ENCODE data around the gene SOD3. TPM values are rescaled to one million over a fixed set of nuclear protein-coding genes. Genes with fewer than 3 reads are reported as not detected.

Gene SOD3
- total and polyA plus RNA-seq, 2 donors from 2014 or later: 111 to 193 TPM

- H3K4me3 ChIP-seq (ENCODE audit: low read length in 3 of 3): peak overlapping the region; percentile 13 to 70 (median 36)
- H3K36me3 ChIP-seq (ENCODE audit: control insufficient read depth in 2 of 3, insufficient read depth in 3 of 3, low read length in 3 of 3): no peaks in the 10 kb centered on the region
- H3K27ac ChIP-seq (ENCODE audit: low read depth in 2 of 2, low read length in 2 of 2): peak overlapping the region; percentile 59 to 87
- intact Hi-C loops (cut with DNase I): no loop called here
- no peak for TF ChIP-seq CTCF (IDR thresholded peaks at IDR 0.05; ENCODE audit: borderline replicate concordance, extremely low read depth, insufficient read depth)
- FAIRE-seq (no peak), DNase-seq (no peak)
- peak overlapping the region in 2 of 3 donors; percentile 5 to 62 for H3K9ac ChIP-seq (ENCODE audit: low read length in 3 of 3)
- no peaks in the 10 kb centered on the region for H3K9me3 ChIP-seq (ENCODE audit: control insufficient read depth in 2 of 3, insufficient read depth in 1 of 3, low read length in 3 of 3)
- peaks cover 8% of the 10 kb centered on the region for H3K27me3 ChIP-seq (ENCODE audit: control insufficient read depth, insufficient read depth, low read length)
- H3K4me1 ChIP-seq (ENCODE audit: control insufficient read depth in 2 of 3, insufficient read depth in 2 of 3, low read depth in 1 of 3, low read length in 3 of 3): peaks cover 0 to 13% (median 8%) of the 10 kb centered on the region in 3 donors
Observed at GRCh38 chr4:24795666-24796381, 451 bp downstream of the SOD3 start.

DNA sequence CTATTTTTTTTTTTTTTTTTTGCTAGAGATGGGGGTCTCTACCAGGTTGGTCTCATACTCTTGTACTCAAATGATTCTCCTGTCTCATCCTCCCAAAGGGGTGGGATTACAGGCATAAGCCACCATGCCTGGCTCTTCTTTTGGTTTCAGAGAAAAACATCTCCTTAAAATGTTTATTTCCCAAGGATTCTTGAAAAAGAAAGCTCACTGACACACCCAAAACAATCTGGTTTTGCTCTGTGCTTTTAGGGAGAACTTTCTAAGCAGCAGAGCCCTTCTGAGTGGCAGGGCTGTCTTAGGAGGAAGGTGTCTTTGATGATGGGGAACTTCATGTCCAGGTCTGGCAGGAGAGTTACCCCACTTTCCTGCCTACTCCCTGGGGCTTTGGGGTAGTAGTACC lies 1.2 kb downstream of the SOD3 start:
- no peak for TF ChIP-seq CTCF (IDR thresholded peaks at IDR 0.05; ENCODE audit: borderline replicate concordance, extremely low read depth, insufficient read depth)
- Histone ChIP-seq H3K27me3 (ENCODE audit: control insufficient read depth, insufficient read depth, low read length) (peaks cover 8% of the 10 kb centered on the region), H3K4me1 (ENCODE audit: control insufficient read depth in 2 of 3, insufficient read depth in 2 of 3, low read depth in 1 of 3, low read length in 3 of 3) (peaks cover 0 to 13% (median 8%) of the 10 kb centered on the region in 3 donors), H3K9ac (ENCODE audit: low read length in 3 of 3) (no peak overlapping the region), H3K36me3 (ENCODE audit: control insufficient read depth in 2 of 3, insufficient read depth in 3 of 3, low read length in 3 of 3) (no peaks in the 10 kb centered on the region), H3K27ac (ENCODE audit: low read depth in 2 of 2, low read length in 2 of 2) (no peak overlapping the region), H3K9me3 (ENCODE audit: control insufficient read depth in 2 of 3, insufficient read depth in 1 of 3, low read length in 3 of 3) (no peaks in the 10 kb centered on the region), H3K4me3 (ENCODE audit: low read length in 3 of 3) (no peak overlapping the region)
- FAIRE-seq (no peak), DNase-seq (no peak)
- intact Hi-C loops (cut with DNase I): no loop called here

- no peak overlapping the region for H3K4me3 ChIP-seq (ENCODE audit: low read length in 3 of 3)
- TF ChIP-seq CTCF (IDR thresholded peaks at IDR 0.05; ENCODE audit: borderline replicate concordance, extremely low read depth, insufficient read depth): no peak
- no peak for DNase-seq
- H3K9ac ChIP-seq (ENCODE audit: low read length in 3 of 3): no peak overlapping the region
- no peaks in the 10 kb centered on the region for H3K36me3 ChIP-seq (ENCODE audit: control insufficient read depth in 2 of 3, insufficient read depth in 3 of 3, low read length in 3 of 3)
- H3K27me3 ChIP-seq (ENCODE audit: control insufficient read depth, insufficient read depth, low read length): peaks cover 8% of the 10 kb centered on the region
- intact Hi-C loops (cut with DNase I): no loop called here
- H3K4me1 ChIP-seq (ENCODE audit: control insufficient read depth in 2 of 3, insufficient read depth in 2 of 3, low read depth in 1 of 3, low read length in 3 of 3): peaks cover 0 to 13% (median 8%) of the 10 kb centered on the region in 3 donors
- no peak overlapping the region for H3K27ac ChIP-seq (ENCODE audit: low read depth in 2 of 2, low read length in 2 of 2)
- no peaks in the 10 kb centered on the region for H3K9me3 ChIP-seq (ENCODE audit: control insufficient read depth in 2 of 3, insufficient read depth in 1 of 3, low read length in 3 of 3)
- no peak for FAIRE-seq
Observed at GRCh38 chr4:24798036-24798610, 2.8 kb downstream of the SOD3 start.

All from kidney (tissue), 14 donors.